ENCODE results near the gene ABCC11. TPM values are rescaled to one million over a fixed set of nuclear protein-coding genes. Genes with fewer than 3 reads are reported as not detected.
A peak's percentile ranks its signal among the peaks of the same experiment; 100 is the strongest.

The ABCC11 gene
- total RNA-seq, 1 experiment from 2014 or later, result 0.83 TPM

DNA sequence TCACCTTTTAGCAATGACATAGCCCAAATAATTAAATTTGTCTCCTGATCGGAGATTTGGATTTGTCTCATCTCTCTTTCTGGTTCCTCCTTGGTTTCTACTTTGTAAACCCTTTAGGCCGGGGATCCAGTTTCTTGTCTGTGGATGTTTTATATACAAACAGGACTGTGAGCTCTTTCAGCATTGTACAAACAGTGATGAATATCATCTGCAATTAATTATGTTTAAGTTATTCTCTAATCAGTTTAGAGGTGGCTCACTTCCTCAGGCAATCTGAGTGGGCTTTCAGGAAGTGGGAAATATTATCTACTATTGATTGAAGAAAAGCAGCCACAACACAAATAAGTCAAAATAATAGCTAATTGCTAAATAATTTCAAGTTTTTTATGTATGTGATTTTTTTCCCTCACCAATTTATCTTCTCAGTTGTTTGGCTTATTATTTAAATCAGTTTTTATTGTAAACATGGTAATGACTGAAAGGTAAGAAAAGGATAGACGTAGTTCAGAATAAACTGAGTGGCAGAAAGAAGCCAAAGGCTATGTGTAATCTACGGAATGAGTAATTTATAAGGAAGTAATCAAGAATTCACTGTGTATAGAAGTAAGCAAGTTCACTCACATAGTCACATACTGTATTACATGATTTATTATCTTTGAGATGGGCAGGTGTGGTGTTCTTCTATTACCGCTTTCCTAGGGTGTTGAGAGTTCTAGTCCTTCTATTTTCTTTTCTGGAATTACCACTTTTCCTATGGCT, 3.4 kb upstream of the ABCC11 start:
- Histone ChIP-seq H3K4me3 (no peak overlapping the region), H3K9me3 (ENCODE audit: insufficient read depth, low read depth) (no peaks in the 10 kb centered on the region), H3K36me3 (ENCODE audit: low read depth) (peaks cover 20% of the 10 kb centered on the region; the same call in 1 of the 2 replicates), H3K79me2 (ENCODE audit: low read depth) (peaks cover 62% of the 10 kb centered on the region), H2AFZ (no peak overlapping the region), H3K9me2 (ENCODE audit: insufficient read depth) (no peaks in the 10 kb centered on the region), H3K27ac (no peak overlapping the region), H3K4me1 (replicated peaks; ENCODE audit: insufficient read depth) (peaks cover 12% of the 10 kb centered on the region), H4K20me1 (ENCODE audit: insufficient read depth) (peaks cover 13% of the 10 kb centered on the region), H3K27me3 (ENCODE audit: insufficient read depth, low read depth) (no peaks in the 10 kb centered on the region), H3K4me2 (no peak overlapping the region), H3F3A (ENCODE audit: insufficient read depth, low read depth) (no peaks in the 10 kb centered on the region)
- BruUV-seq (replicated peaks), result no TSS peak
- no peak for DNase-seq
- TF ChIP-seq, protein P1, sequence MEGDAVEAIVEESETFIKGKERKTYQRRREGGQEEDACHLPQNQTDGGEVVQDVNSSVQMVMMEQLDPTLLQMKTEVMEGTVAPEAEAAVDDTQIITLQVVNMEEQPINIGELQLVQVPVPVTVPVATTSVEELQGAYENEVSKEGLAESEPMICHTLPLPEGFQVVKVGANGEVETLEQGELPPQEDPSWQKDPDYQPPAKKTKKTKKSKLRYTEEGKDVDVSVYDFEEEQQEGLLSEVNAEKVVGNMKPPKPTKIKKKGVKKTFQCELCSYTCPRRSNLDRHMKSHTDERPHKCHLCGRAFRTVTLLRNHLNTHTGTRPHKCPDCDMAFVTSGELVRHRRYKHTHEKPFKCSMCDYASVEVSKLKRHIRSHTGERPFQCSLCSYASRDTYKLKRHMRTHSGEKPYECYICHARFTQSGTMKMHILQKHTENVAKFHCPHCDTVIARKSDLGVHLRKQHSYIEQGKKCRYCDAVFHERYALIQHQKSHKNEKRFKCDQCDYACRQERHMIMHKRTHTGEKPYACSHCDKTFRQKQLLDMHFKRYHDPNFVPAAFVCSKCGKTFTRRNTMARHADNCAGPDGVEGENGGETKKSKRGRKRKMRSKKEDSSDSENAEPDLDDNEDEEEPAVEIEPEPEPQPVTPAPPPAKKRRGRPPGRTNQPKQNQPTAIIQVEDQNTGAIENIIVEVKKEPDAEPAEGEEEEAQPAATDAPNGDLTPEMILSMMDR (conservative IDR thresholded peaks at IDR 0.05), result no peak
- TF ChIP-seq EZH2 (IDR thresholded peaks at IDR 0.05; ENCODE audit: low read depth), result no peak
- POLR2A ChIA-PET (ENCODE audit: unreplicated experiment), result interaction anchor here (0.7 kb wide), 1 partner anchor 1109 kb away, joined by 3 read pairs; no protein-coding TSS in a partner anchor
- intact Hi-C loops (cut with micrococcal nuclease; ENCODE audit: unreplicated experiment), result no loop called here
- CTCF ChIA-PET, result no interaction called here

- no peaks in the 10 kb centered on the region for H3K9me3 ChIP-seq (ENCODE audit: insufficient read depth, low read depth)
- H3K4me2 ChIP-seq, result peak overlapping the region; percentile 100
- POLR2A ChIA-PET (ENCODE audit: unreplicated experiment), result no interaction called here
- peak overlapping the region; percentile 74; the same call in 1 of the 2 replicates for H3K4me3 ChIP-seq
- no TSS peak for BruUV-seq (replicated peaks)
- H3F3A ChIP-seq (ENCODE audit: insufficient read depth, low read depth), result peaks cover 6% of the 10 kb centered on the region
- H4K20me1 ChIP-seq (ENCODE audit: insufficient read depth), result peaks cover 11% of the 10 kb centered on the region; the same call in 1 of the 2 replicates
- CTCF ChIA-PET, result no interaction called here
- peaks cover 69% of the 10 kb centered on the region for H3K79me2 ChIP-seq (ENCODE audit: low read depth)
- no peaks in the 10 kb centered on the region for H3K9me2 ChIP-seq (ENCODE audit: insufficient read depth)
- H2AFZ ChIP-seq, result no peak overlapping the region
- TF ChIP-seq, protein P1 (conservative IDR thresholded peaks at IDR 0.05), result no peak
- TF ChIP-seq EZH2 (IDR thresholded peaks at IDR 0.05; ENCODE audit: low read depth), result no peak
- H3K27ac ChIP-seq, result no peak overlapping the region
- H3K36me3 ChIP-seq (ENCODE audit: low read depth), result no peaks in the 10 kb centered on the region
- peaks cover 27% of the 10 kb centered on the region for H3K4me1 ChIP-seq (replicated peaks; ENCODE audit: insufficient read depth)
- intact Hi-C loops (cut with micrococcal nuclease; ENCODE audit: unreplicated experiment), result loop anchor here (10.0 kb wide), 2 partner anchors 379 to 1271 kb away; partner anchors contain the start of gene DNAJA2
- DNase-seq, result no peak
- H3K27me3 ChIP-seq (ENCODE audit: insufficient read depth, low read depth), result no peaks in the 10 kb centered on the region
Measured at GRCh38 chr16:48246066-48246465, 1.3 kb downstream of the ABCC11 start.

DNA sequence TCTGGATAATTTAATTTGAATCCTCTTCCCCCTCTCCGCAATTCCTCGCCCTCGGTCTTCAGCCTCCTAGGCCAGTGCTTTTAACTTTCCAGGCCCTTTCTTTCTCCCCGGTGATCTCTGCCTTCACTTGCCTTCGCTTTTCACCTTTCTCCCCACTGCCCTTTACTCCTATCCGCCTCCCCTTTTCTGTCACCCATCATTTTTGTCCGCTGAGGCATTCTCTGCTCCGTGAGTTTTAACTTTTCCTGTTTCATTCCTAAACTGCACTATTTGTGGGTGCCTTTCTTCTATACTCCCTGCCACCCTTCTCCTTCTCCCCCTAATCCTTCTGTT, 2.5 kb downstream of the ABCC11 start:
- H3K79me2 ChIP-seq (ENCODE audit: low read depth), result peaks cover 57% of the 10 kb centered on the region
- ChIA-PET POLR2A (ENCODE audit: unreplicated experiment) (no interaction called here), CTCF (no interaction called here)
- intact Hi-C loops (cut with micrococcal nuclease; ENCODE audit: unreplicated experiment), result loop anchor here (10.0 kb wide), 2 partner anchors 380 to 1270 kb away; partner anchors contain the start of gene DNAJA2
- no peaks in the 10 kb centered on the region for H3K9me2 ChIP-seq (ENCODE audit: insufficient read depth)
- H2AFZ ChIP-seq, result peak overlapping the region; percentile 86
- peak overlapping the region; percentile 74 for H3K27ac ChIP-seq
- H3K9me3 ChIP-seq (ENCODE audit: insufficient read depth, low read depth), result no peaks in the 10 kb centered on the region
- no TSS peak for BruUV-seq (replicated peaks)
- peaks cover 6% of the 10 kb centered on the region for H3F3A ChIP-seq (ENCODE audit: insufficient read depth, low read depth)
- TF ChIP-seq, protein P1 (conservative IDR thresholded peaks at IDR 0.05), result no peak
- no peak for TF ChIP-seq EZH2 (IDR thresholded peaks at IDR 0.05; ENCODE audit: low read depth)
- no peaks in the 10 kb centered on the region for H3K27me3 ChIP-seq (ENCODE audit: insufficient read depth, low read depth)
- peaks cover 11% of the 10 kb centered on the region; the same call in 1 of the 2 replicates for H4K20me1 ChIP-seq (ENCODE audit: insufficient read depth)
- DNase-seq, result no peak
- H3K36me3 ChIP-seq (ENCODE audit: low read depth), result no peaks in the 10 kb centered on the region
- peak overlapping the region; percentile 74 for H3K4me3 ChIP-seq
- peaks cover 23% of the 10 kb centered on the region for H3K4me1 ChIP-seq (replicated peaks; ENCODE audit: insufficient read depth)
- H3K4me2 ChIP-seq, result peak overlapping the region; percentile 100
